CD14-positive monocyte (primary cell): ENCODE results near the gene LRRC4C. TPM values are rescaled to one million over a fixed set of nuclear protein-coding genes. Genes with fewer than 3 reads are reported as not detected.

Experiments used
- DNase-seq, 3 donors: peaks; one replicate each; pipeline ENCODE4 v3.0.0-alpha.2; 2011 to 2022
- H2AFZ ChIP-seq: 2 replicates; pipeline ENCODE4 v1.6.0; 2012; ENCODE audit warnings: mild to moderate bottlenecking, low read depth, low read length, inconsistent platforms; ENCODE audit not compliant: insufficient read depth, poor library complexity, severe bottlenecking
- H3K27ac ChIP-seq, 2 donors: 1 replicate in 1 of 2; 2 replicates in 1 of 2; pipeline ENCODE4 v1.5.1; 2012 to 2013; ENCODE audit warnings: low read length in 2 of 2, control low read depth in 1 of 2, inconsistent platforms in 1 of 2, low read depth in 1 of 2, mild to moderate bottlenecking in 1 of 2
- H3K27me3 ChIP-seq, 2 donors: one replicate each; pipeline versions ENCODE4 v1.6.0 to v1.6.1; 2011 to 2013; ENCODE audit warnings: low read length in 2 of 2; ENCODE audit not compliant: control insufficient read depth in 2 of 2, insufficient read depth in 2 of 2
- H3K36me3 ChIP-seq, 2 donors: replicated peaks in 1 of 2; 1 replicate in 1 of 2; 2 replicates in 1 of 2; pipeline versions ENCODE4 v1.5.1 to v1.6.1; 2012 to 2013; ENCODE audit warnings: low read length in 2 of 2, control low read depth in 1 of 2, inconsistent platforms in 1 of 2, mild to moderate bottlenecking in 1 of 2; ENCODE audit not compliant: insufficient read depth in 2 of 2, control insufficient read depth in 1 of 2
- H3K4me1 ChIP-seq, 2 donors: 1 replicate in 1 of 2; 2 replicates in 1 of 2; pipeline versions ENCODE4 v1.5.1 to v1.6.1; 2012 to 2013; ENCODE audit warnings: low read length in 2 of 2, control low read depth in 1 of 2, inconsistent platforms in 1 of 2, mild to moderate bottlenecking in 1 of 2, moderate library complexity in 1 of 2; ENCODE audit not compliant: insufficient read depth in 2 of 2, control insufficient read depth in 1 of 2
- H3K4me2 ChIP-seq: replicated peaks from 2 replicates; pipeline ENCODE3; 2012; ENCODE audit warnings: low read length, moderate library complexity, mild to moderate bottlenecking; ENCODE audit not compliant: poor library complexity, severe bottlenecking; ENCODE audit errors: extremely low read depth
- H3K4me3 ChIP-seq, 3 experiments: fragments of 200-600 bp in 1 of 3; sonication (generic) in 1 of 3; replicated peaks in 1 of 3; 1 replicate in 2 of 3; 2 replicates in 1 of 3; pipeline ENCODE4 v1.5.1; 2011 to 2013; ENCODE audit warnings: low read length in 3 of 3, mild to moderate bottlenecking in 3 of 3, control low read depth in 2 of 3, low read depth in 2 of 3, inconsistent platforms in 1 of 3, moderate library complexity in 1 of 3
- H3K79me2 ChIP-seq: 2 replicates; pipeline ENCODE4 v1.6.0; 2012; ENCODE audit warnings: mild to moderate bottlenecking, control low read depth, inconsistent platforms, low read length, moderate library complexity; ENCODE audit not compliant: insufficient read depth
- H3K9ac ChIP-seq: 2 replicates; pipeline ENCODE4 v1.6.0; 2017; ENCODE audit warnings: low read length, mild to moderate bottlenecking; ENCODE audit not compliant: insufficient read depth, poor library complexity, severe bottlenecking
- H3K9me3 ChIP-seq, 2 donors: replicated peaks in 1 of 2; 1 replicate in 1 of 2; 2 replicates in 1 of 2; pipeline versions ENCODE4 v1.5.1 to v1.6.1; 2012 to 2013; ENCODE audit warnings: low read length in 2 of 2, control low read depth in 1 of 2; ENCODE audit not compliant: control insufficient read depth in 1 of 2, insufficient read depth in 1 of 2
- H4K20me1 ChIP-seq: 2 replicates; pipeline ENCODE4 v1.6.0; 2012; ENCODE audit warnings: mild to moderate bottlenecking, low read length, control low read depth, moderate library complexity; ENCODE audit not compliant: insufficient read depth
- H3K27ac Mint-ChIP-seq, 7 donors: one replicate each; pipeline ENCODE4 v1.8.0; 2020; ENCODE audit warnings: mild to moderate bottlenecking in 7 of 7, mixed read lengths in 7 of 7, moderate library complexity in 6 of 7, inconsistent platforms in 2 of 7
- H3K27me3 Mint-ChIP-seq, 3 donors: one replicate each; pipeline ENCODE4 v1.8.0; 2021 to 2022; ENCODE audit warnings: low read depth in 3 of 3, mild to moderate bottlenecking in 3 of 3, mixed read lengths in 3 of 3, moderate library complexity in 3 of 3, inconsistent platforms in 1 of 3
- H3K36me3 Mint-ChIP-seq, 2 donors: one replicate each; pipeline ENCODE4 v1.8.0; 2020; ENCODE audit warnings: mixed read lengths in 2 of 2, inconsistent platforms in 1 of 2, mild to moderate bottlenecking in 1 of 2
- H3K4me1 Mint-ChIP-seq: one replicate; pipeline ENCODE4 v1.8.0; 2020; ENCODE audit warnings: mild to moderate bottlenecking, mixed read lengths
- H3K4me3 Mint-ChIP-seq, 2 donors: one replicate each; pipeline ENCODE4 v1.8.0; 2020; ENCODE audit warnings: mild to moderate bottlenecking in 2 of 2, mixed read lengths in 2 of 2, moderate library complexity in 1 of 2
- H3K9me3 Mint-ChIP-seq, 7 donors: one replicate each; pipeline ENCODE4 v1.8.0; 2020 to 2022; ENCODE audit warnings: mixed read lengths in 7 of 7, mild to moderate bottlenecking in 6 of 7, moderate library complexity in 6 of 7, inconsistent platforms in 2 of 7
- WGBS: methylation state at CpG from one replicate; pipeline ENCODE4 v1.1.5; 2013; ENCODE audit warnings: missing lambda C conversion rate; ENCODE audit not compliant: insufficient coverage; 5-methylcytosine and 5-hydroxymethylcytosine counted together
- intact Hi-C, 2 donors: fragments of 100-400 bp; cut with micrococcal nuclease; formaldehyde crosslinking; loops; one replicate each; pipeline versions ENCODE4 v1.15.0 to v1.15.1; 2023
- polyA plus RNA-seq, 3 donors: library from polyadenylated mRNA; depleted of rRNA in 1 of 3; unstranded in 2 of 3; stranded (reverse) in 1 of 3; fragments of 300-500 nt in 2 of 3; fragments of >200 nt in 1 of 3; fragmentation: Illumina TruSeq in 2 of 3; gene quantifications; 1 replicate in 2 of 3; 2 replicates in 1 of 3; pipeline ENCODE4 v1.2.3, GENCODE V29; 2012 to 2021
- TF ChIP-seq, protein P1 (sequence below): fragments of 200-600 bp; IDR thresholded peaks from one replicate; pipeline ENCODE4 v1.8.0; 2022; ENCODE audit warnings: antibody characterized with exemption, mild to moderate bottlenecking

Gene LRRC4C
- polyA plus RNA-seq, 3 donors: not detected

DNA sequence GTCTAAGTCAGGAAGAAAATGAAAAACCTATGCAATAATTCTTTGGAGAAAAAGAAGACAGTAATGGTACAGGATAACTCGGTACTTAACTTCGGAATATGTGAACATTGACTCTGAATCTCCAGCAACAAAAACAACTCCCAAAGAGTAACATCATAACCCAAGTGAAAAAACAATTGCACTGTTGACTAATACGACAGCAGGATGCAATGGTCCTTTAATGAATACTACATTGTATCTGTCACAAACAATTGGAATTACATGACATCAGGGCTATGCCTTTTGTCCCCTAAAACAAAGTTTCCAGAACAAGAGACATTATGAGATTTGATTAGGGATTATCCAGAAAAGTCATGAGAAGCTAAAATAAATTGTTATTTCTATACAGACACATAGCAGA is 1065.9 kb downstream of the LRRC4C start:
- no peak overlapping the region for H2AFZ ChIP-seq

DNA sequence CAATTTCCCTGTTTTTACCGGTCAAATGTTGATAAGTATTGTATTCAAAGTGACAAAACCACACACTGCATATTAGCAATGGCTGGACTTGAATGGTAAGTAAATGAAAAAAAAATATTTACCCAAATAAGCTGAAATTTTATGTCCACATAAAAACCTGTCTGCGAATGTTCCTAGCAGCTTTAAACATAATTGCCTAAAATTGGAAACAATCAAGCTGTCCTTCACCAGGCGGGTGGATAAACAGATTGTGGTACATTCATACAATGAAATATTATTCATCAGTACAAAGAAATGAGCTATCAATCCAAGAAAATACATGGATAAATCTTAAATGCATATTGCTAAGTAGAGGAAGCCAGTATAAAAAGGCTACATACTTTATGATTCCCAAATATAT is 1067.8 kb downstream of the LRRC4C start:
- Mint-ChIP-seq H3K36me3 (no peaks in the 10 kb centered on the region), H3K27me3 (no peaks in the 10 kb centered on the region), H3K4me3 (no peak overlapping the region), H3K4me1 (no peaks in the 10 kb centered on the region), H3K27ac (no peak overlapping the region), H3K9me3 (peaks cover 0 to 3% (median 0%) of the 10 kb centered on the region in 7 donors)
- Histone ChIP-seq H4K20me1 (no peaks in the 10 kb centered on the region), H2AFZ (no peak overlapping the region), H3K27ac (no peak overlapping the region), H3K4me3 (no peak overlapping the region), H3K4me1 (no peaks in the 10 kb centered on the region), H3K4me2 (no peak overlapping the region), H3K9me3 (no peaks in the 10 kb centered on the region), H3K9ac (no peak overlapping the region), H3K27me3 (no peaks in the 10 kb centered on the region), H3K79me2 (no peaks in the 10 kb centered on the region), H3K36me3 (no peaks in the 10 kb centered on the region)
- no peak for DNase-seq
- WGBS: no CpG with 5 or more reads among the region's 3 CpGs
- TF ChIP-seq, protein P1, sequence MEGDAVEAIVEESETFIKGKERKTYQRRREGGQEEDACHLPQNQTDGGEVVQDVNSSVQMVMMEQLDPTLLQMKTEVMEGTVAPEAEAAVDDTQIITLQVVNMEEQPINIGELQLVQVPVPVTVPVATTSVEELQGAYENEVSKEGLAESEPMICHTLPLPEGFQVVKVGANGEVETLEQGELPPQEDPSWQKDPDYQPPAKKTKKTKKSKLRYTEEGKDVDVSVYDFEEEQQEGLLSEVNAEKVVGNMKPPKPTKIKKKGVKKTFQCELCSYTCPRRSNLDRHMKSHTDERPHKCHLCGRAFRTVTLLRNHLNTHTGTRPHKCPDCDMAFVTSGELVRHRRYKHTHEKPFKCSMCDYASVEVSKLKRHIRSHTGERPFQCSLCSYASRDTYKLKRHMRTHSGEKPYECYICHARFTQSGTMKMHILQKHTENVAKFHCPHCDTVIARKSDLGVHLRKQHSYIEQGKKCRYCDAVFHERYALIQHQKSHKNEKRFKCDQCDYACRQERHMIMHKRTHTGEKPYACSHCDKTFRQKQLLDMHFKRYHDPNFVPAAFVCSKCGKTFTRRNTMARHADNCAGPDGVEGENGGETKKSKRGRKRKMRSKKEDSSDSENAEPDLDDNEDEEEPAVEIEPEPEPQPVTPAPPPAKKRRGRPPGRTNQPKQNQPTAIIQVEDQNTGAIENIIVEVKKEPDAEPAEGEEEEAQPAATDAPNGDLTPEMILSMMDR: no peak
- intact Hi-C loops: no loop called here

More for the DNA sequence above, 1065.9 kb downstream of the LRRC4C start:
- DNase-seq: no peak
- TF ChIP-seq, protein P1: no peak
- Histone ChIP-seq H4K20me1 (no peaks in the 10 kb centered on the region), H3K27ac (no peak overlapping the region), H3K9ac (no peak overlapping the region), H3K27me3 (no peaks in the 10 kb centered on the region), H3K4me3 (no peak overlapping the region), H3K9me3 (no peaks in the 10 kb centered on the region), H3K4me2 (no peak overlapping the region), H3K79me2 (no peaks in the 10 kb centered on the region), H3K36me3 (no peaks in the 10 kb centered on the region), H3K4me1 (no peaks in the 10 kb centered on the region)
- intact Hi-C loops: no loop called here
- H3K36me3 Mint-ChIP-seq: no peaks in the 10 kb centered on the region
- H3K27me3 Mint-ChIP-seq: no peaks in the 10 kb centered on the region
- no CpG with 5 or more reads among the region's 3 CpGs for WGBS
- no peak overlapping the region for H3K4me3 Mint-ChIP-seq
- H3K9me3 Mint-ChIP-seq: peaks cover 0 to under 1% (median 0%) of the 10 kb centered on the region in 7 donors
- no peaks in the 10 kb centered on the region for H3K4me1 Mint-ChIP-seq
- no peak overlapping the region for H3K27ac Mint-ChIP-seq
